Nephron progenitor cell (in vitro differentiated cells): ENCODE measurements around the gene COG1.

Experiments used
- DNase-seq: peaks from one replicate; pipeline ENCODE4 v3.0.0; 2021
- H3K27ac Mint-ChIP-seq: 2 replicates; pipeline ENCODE4 v1.8.0; 2021; ENCODE audit warnings: mild to moderate bottlenecking, moderate library complexity, mixed read lengths
- H3K27me3 Mint-ChIP-seq: 2 replicates; pipeline ENCODE4 v1.8.0; 2021; ENCODE audit warnings: mild to moderate bottlenecking, low read depth, mixed read lengths; ENCODE audit not compliant: poor library complexity
- H3K36me3 Mint-ChIP-seq: 2 replicates; pipeline ENCODE4 v1.8.0; 2021; ENCODE audit warnings: low read depth, mixed read lengths
- H3K4me1 Mint-ChIP-seq: 2 replicates; pipeline ENCODE4 v1.8.0; 2021; ENCODE audit warnings: mixed read lengths
- H3K4me3 Mint-ChIP-seq: 2 replicates; pipeline ENCODE4 v1.8.0; 2021; ENCODE audit warnings: mild to moderate bottlenecking, moderate library complexity, mixed read lengths
- H3K9me3 Mint-ChIP-seq: 2 replicates; pipeline ENCODE4 v1.8.0; 2021; ENCODE audit warnings: mild to moderate bottlenecking, moderate library complexity, mixed read lengths
- TF ChIP-seq, protein P1 (sequence below): fragments of 200-600 bp; sonication (generic); IDR thresholded peaks from 2 replicates; pipeline ENCODE4 v1.5.0; 2021; ENCODE audit warnings: antibody characterized with exemption

The COG1 gene

DNA sequence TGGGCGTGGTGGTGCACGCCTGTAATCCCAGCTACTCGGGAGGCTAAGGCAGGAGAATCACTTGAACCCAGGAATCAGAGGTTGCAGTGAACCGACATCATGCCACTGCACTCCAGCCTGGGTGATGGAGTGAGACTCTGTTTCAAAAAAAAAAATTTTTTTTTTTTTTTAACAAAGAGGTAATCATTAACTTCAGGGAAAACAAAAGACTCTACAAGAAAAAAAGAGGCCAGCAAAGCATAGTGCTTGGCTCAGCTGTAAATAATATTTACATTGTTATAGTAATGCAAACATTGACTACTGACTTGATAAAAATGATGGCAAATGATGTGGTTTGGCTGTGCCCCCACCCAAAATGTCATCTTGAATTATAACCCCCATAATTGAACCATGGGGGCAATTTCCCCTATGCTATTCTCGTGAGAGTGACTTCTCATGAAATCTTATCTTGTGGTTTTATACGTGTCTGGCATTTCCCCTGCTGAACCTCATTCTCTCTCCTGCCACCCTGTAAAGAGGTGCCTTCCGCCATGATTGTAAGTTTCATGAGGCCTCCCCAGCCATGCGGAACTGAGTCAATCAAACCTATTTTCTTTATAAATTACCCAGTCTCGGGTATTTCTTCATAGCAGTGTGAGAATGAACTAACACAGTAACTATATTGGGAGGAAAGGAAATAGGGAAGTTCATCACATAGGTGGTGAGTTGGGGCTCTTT is 40.8 kb upstream of the COG1 start:
- no peak overlapping the region for H3K4me3 Mint-ChIP-seq
- TF ChIP-seq, protein P1, sequence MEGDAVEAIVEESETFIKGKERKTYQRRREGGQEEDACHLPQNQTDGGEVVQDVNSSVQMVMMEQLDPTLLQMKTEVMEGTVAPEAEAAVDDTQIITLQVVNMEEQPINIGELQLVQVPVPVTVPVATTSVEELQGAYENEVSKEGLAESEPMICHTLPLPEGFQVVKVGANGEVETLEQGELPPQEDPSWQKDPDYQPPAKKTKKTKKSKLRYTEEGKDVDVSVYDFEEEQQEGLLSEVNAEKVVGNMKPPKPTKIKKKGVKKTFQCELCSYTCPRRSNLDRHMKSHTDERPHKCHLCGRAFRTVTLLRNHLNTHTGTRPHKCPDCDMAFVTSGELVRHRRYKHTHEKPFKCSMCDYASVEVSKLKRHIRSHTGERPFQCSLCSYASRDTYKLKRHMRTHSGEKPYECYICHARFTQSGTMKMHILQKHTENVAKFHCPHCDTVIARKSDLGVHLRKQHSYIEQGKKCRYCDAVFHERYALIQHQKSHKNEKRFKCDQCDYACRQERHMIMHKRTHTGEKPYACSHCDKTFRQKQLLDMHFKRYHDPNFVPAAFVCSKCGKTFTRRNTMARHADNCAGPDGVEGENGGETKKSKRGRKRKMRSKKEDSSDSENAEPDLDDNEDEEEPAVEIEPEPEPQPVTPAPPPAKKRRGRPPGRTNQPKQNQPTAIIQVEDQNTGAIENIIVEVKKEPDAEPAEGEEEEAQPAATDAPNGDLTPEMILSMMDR = no peak
- H3K27me3 Mint-ChIP-seq = peaks cover 7% of the 10 kb centered on the region
- peaks cover 10% of the 10 kb centered on the region for H3K36me3 Mint-ChIP-seq
- H3K9me3 Mint-ChIP-seq = peaks cover 38% of the 10 kb centered on the region
- DNase-seq = no peak
- H3K4me1 Mint-ChIP-seq = peaks cover 36% of the 10 kb centered on the region
- H3K27ac Mint-ChIP-seq = no peak overlapping the region

DNA sequence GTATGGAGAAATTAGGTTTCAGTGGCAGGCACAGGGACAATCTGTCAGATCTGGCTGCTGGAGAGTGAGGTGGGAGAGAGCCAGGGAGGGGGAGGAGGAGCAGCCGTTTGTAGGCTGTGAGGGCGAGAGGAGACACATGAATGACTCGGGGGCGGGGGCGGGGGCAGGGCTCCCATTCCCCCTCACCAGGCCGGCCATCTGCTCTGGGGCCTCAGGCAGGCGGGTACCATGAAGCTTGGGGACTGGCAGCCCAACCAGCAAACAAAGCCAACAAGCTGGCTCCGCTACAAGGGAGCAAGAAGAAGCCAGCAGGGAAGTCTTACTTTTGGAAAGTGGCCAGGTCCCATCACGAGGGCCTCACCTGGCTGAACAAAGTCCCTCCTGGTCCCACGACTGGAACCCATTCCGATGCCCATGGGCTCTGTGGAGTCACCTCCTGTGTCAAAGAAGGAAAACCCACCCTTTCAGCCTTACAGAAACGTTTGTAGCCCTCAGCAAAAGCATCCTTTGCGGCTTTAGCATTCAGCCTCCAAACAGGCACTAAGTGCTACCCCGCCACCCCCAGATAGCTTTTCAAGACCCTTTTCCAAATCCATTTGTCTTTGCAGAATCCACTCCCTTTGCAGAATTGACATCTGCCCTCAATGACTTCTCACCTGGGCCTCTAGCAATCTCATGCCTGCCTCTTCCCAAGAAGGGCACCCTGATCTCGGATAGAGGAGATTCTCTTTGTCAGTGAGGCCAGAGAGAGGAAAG is 37.3 kb upstream of the COG1 start:
- peaks cover 4% of the 10 kb centered on the region for H3K27me3 Mint-ChIP-seq
- peaks cover 15% of the 10 kb centered on the region for H3K9me3 Mint-ChIP-seq
- H3K27ac Mint-ChIP-seq = no peak overlapping the region
- H3K36me3 Mint-ChIP-seq = no peaks in the 10 kb centered on the region
- peaks cover 39% of the 10 kb centered on the region for H3K4me1 Mint-ChIP-seq
- H3K4me3 Mint-ChIP-seq = no peak overlapping the region
- TF ChIP-seq, protein P1 = no peak
- DNase-seq = peak; percentile 52

DNA sequence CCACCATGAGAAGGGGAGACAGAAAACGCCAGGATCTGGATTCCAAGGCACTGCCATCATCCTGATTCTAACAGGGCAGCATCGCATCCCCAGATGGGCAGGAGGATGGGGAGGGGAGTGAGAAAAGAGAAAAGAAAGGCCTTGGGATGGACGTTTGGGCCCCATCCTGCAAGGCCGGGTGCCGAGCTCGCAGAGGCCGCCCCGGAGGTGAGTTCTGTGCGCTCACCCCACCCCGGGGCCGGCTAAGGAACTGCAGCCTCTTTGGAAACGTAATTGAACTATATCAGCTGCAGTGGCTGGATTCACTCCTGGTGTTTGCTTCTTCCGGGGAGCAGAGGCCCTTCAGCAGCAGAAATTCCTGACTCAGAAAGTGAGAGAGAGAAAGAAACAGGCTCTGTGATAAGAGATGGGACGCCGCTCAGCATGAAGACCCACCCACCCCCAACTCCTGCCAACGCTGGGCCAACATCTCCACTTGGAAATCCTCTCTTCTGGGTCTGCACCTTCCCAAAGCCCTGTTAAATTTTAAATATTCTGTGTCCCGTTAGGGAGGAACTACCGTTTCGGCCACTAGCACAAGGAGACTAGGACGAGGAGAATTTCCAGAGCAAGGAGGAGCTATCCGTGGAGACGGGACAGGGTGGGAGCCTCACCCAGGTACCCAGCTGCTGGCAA is 36.6 kb upstream of the COG1 start:
- TF ChIP-seq, protein P1 = peak; percentile 77
- peak overlapping the region; percentile 24 for H3K4me3 Mint-ChIP-seq
- no peak overlapping the region for H3K27ac Mint-ChIP-seq
- H3K4me1 Mint-ChIP-seq = peaks cover 42% of the 10 kb centered on the region
- peaks cover 8% of the 10 kb centered on the region for H3K27me3 Mint-ChIP-seq
- DNase-seq = peak; percentile 79
- H3K36me3 Mint-ChIP-seq = no peaks in the 10 kb centered on the region
- peaks cover 10% of the 10 kb centered on the region for H3K9me3 Mint-ChIP-seq

DNA sequence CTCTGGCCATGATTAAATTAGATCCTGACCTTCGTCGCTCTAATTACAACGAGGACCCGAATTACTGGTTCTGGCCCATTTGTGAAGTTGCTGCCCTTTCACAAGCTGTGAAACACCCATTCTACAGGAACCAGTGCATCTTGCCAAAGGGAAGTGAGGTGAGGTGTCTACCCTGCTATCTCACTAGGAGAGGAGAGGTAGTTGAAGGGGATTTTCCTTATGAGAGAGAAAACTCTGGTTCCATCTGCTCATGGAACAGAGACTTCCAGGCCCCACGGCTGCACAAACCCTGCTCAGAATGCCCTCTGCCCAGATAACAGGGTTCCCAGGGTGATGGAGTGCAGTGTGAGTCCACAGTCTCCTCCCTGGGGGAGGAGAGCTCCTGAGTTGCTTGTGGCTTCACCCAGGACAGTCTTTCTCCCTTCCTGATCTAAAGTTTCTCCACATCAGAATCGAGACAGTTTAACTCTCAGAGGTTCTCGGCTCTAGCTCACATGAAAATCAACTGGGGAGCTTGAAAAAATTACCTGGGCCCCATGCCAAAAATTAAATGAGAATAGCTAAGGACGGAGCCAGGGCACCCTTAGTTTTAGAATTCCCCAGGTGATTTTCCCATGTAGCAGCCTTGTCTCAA is 35.9 kb upstream of the COG1 start:
- Mint-ChIP-seq H3K27ac (no peak overlapping the region), H3K4me3 (no peak overlapping the region), H3K27me3 (peaks cover 15% of the 10 kb centered on the region), H3K36me3 (no peaks in the 10 kb centered on the region), H3K9me3 (peaks cover 5% of the 10 kb centered on the region), H3K4me1 (peaks cover 43% of the 10 kb centered on the region)
- DNase-seq = no peak
- TF ChIP-seq, protein P1 = no peak

DNA sequence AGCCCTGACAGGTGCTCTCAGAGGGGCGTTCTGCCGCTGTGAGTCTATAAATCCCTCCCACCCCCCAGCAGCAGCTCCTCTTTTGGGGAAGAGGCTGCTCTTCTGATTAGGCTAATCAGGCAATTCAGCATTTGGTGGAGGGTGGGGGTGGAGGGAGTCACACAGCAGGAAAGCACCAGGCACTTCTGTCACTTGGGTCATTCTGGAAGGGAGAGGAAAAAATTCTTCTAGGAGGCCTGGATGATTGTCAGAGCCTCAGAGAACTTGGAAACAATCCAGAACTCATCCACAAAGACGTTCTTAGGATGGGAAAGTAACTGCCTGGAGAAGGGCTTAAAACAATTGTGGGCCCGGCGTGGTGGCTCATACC is 35.3 kb upstream of the COG1 start:
- no peak for DNase-seq
- TF ChIP-seq, protein P1 = no peak
- Mint-ChIP-seq H3K4me1 (peaks cover 43% of the 10 kb centered on the region), H3K9me3 (peaks cover 1% of the 10 kb centered on the region), H3K27me3 (peaks cover 20% of the 10 kb centered on the region), H3K4me3 (no peak overlapping the region), H3K36me3 (no peaks in the 10 kb centered on the region), H3K27ac (no peak overlapping the region)
